Cardiac ventricle fibroblast (primary cell): Measurements from ENCODE around the gene HLA-C. TPM values are rescaled to one million over a fixed set of nuclear protein-coding genes. Genes with fewer than 3 reads are reported as not detected.

Experiments used
- total RNA-seq: library from RNA; depleted of rRNA; stranded (reverse); fragments of >200 nt; gene quantifications from 2 replicates; pipeline ENCODE4 v1.2.3, GENCODE V29; 2015

HLA-C gene
- total RNA-seq: 237 and 249 TPM in 2 replicates

GRCh38 chr6:31271641-31272357, at the start of gene HLA-C:
TSS of gene HLA-C (minus strand) at chr6:31272092. CDS start at chr6:31272071, 21 bp downstream.

Other genes with a start within 250 kb of the HLA-C start
- 0.49 TPM in 1 of 2 replicates, not detected in the other for gene C6orf15, start 159.5 kb downstream of the HLA-C start, total RNA-seq
- 0.64 and 51.9 TPM in 2 replicates for gene PSORS1C1, start 157.3 kb downstream of the HLA-C start, total RNA-seq
- gene CDSN, start 151.6 kb downstream of the HLA-C start, total RNA-seq: not detected in 2 replicates
- gene PSORS1C2, start 133.0 kb downstream of the HLA-C start, total RNA-seq: not detected in 2 replicates
- gene CCHCR1, start 114.3 kb downstream of the HLA-C start, total RNA-seq: 13.0 and 13.4 TPM in 2 replicates
- gene TCF19, start 113.5 kb downstream of the HLA-C start, total RNA-seq: 1.8 and 3.0 TPM in 2 replicates
- gene POU5F1, start 101.4 kb downstream of the HLA-C start, total RNA-seq: not detected in 2 replicates
- 231 and 468 TPM in 2 replicates for gene HLA-B, start 85.1 kb upstream of the HLA-C start, total RNA-seq
- 12.6 TPM in 2 replicates for gene MICA, start 131.5 kb upstream of the HLA-C start, total RNA-seq
- 2.2 and 5.1 TPM in 2 replicates for gene MICB, start 226.1 kb upstream of the HLA-C start, total RNA-seq